Stimulated activated CD8-positive, alpha-beta memory T cell treated with anti-CD3 and anti-CD28 coated beads, Interleukin-7, amount 100 ng/mL, for 24 hours (primary cell): Measurements from ENCODE around the gene PACC1.
"Not testable (repeated sequence)": the region's sequence is repeated elsewhere in the genome, so short reads cannot be mapped to it uniquely, and the experiment has no call there.

ENCODE experiments used
- DNase-seq: peaks from one replicate; pipeline ENCODE4 v3.0.0-alpha.2; 2020; ENCODE audit warnings: low read depth

Gene PACC1

DNA sequence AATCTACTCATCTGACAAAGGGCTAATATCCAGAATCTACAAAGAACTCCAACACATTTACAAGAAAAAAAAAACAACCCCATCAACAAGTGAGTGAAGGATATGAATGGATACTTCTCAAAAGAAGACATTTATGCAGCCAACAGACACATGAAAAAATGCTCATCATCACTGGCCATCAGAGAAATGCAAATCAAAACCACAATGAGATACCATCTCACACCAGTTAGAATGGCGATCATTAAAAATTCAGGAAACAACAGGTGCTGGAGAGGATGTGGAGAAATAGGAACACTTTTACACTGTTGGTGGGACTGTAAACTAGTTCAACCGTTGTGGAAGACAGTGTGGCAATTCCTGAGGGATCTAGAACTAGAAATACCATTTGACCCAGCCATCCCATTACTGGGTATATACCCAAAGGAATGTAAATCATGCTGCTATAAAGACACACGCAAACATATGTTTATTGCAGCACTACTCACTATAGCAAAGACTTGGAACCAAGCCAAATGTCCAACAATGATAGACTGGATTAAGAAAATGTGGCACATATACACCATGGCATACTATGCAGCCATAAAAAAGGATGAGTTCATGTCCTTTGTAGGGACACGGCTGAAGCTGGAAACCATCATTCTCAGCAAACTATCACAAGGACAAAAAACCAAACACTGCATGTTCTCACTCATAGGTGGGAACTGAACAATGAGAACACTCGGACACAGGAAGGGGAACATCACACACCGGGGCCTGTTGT is 18.8 kb downstream of the PACC1 start:
- DNase-seq = not testable (repeated sequence)

DNA sequence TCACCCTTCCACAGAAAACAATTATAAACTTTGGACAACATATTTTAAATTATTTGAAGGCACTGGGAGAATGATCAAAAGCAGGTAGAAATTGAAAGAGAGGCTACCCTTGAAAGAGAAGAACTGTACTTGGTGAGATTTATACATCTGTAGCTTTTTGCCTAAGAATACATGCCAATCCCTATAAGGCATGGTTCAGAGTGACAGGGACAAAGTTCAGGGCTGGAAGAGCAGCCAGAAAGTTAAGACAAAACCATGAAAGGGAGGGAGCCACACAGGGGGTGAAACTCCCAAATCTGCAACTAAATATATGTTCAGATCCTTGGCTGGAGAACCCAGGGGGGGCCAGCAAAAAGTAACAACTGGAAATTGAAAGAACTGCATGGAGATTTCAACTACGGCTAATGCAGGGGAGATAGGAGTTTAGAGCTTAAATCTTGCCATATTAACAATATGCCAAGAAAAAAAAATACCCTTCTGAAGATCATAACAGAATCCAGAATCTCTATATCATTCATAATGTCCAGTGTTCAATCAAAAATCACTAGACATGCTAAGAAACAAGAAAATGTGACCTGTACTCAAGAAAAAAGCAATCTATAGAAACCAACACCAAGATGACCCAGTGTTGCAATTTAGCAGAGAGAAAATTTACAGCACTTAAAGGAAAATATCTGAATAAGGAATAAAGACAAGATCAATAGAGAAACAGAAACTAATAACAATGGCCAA is 25.5 kb downstream of the PACC1 start:
- DNase-seq = no peak

DNA sequence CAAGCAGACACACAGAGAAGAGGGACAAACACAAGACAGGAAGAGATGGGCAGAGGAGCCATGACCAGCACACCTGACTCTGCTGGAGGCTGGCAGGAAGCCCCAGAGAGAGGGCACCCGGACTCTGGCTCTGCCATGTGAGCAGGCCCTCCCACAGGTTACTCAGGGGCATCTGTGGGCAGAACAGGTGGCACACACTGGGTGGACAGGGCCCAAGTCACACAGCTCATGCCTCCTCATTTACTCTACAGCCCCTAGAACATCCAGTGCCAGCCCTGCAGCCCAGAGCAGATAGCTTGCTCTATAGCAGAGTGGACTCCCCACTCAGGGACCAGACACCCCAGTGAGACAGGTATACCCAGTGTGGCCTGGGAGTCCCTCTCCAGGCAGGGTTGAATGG is 28.7 kb downstream of the PACC1 start:
- DNase-seq = no peak

DNA sequence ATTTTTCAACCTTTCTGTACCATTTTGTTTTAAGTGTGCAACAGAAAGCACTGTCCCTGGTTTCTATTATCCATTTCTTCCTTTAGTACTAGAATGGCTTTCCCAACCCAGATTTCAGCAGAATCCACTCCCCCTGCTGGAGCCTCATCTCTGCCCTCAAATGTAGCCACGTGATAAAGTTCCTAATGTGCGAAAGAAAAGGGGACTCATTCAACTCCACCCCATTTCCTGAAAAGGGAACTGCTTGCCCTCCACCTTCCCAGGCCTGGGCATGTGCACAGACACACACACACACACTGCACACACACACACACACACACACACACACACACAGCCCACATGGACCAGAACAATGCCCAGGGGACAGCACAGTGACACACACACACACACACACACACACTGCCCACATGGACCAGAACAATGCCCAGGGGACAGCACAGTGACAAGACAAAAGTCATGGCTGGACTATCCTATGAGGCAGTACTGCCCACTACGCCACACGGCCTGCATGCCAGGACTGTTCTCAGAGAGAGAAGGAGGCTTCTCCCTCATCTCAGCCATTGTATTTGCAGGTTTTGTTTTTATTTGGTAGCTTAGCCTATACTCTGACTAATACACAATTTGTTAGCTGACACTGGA is 33.2 kb downstream of the PACC1 start:
- DNase-seq = no peak

DNA sequence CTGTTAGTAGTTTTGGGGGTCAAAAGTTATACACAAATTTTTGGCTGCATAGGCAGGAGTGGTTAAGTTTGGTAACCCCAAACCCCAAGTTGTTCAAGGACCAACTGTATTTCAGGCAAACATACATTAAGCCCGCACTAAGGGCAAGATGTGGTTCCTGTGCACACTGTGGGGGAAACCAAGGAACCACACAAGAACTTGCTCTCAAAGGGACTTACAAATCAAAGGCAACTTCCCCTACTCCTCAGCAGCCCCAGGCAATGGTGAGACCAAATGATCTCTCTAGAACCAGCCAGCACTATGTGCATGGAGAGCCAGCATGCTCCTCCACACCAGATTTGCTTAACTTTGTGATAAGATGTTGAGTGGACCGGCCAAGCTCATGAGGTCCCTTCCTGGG is 35.3 kb downstream of the PACC1 start:
- DNase-seq = no peak

GRCh38 chr1:212377644-212378043 is 37.0 kb downstream of the PACC1 start:
- no peak for DNase-seq

DNA sequence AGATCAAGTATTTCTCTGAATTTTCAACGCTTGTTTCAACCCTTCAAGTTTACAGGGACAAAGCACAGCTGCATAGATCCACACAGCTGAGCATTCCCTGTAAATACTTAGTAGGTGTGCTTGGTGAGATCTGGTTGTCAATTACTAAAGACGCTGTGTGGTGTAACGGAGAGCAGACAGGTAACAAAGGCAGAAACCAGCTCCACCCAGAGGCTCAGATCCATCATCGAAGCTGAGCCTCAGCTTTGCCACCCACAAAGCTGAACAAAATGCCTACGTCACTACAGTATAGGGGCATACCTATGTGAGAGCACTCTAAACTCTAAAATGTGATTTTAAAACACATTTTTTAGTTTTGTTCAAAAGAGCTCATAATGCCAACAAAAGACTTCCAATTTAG is 38.7 kb downstream of the PACC1 start:
- no peak for DNase-seq

DNA sequence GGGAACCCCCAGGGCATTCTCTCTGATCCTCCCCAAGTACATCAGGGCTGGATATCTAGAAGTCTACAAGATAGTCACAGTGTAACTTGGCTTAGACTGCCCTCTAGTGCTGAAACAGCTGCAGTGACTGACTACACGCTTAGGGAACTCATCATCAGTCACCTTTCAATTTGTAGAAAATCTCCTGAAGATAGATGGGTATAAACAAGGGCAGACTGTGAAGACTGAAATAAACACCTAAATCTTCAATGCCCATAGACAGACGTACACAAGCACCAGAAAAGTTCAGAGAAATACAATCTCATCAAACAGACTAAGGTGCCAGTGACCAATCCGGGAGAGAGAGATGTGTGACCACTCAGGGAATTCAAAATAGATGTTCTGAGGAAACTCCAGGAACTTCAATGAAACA is 46.6 kb downstream of the PACC1 start:
- no peak for DNase-seq

DNA sequence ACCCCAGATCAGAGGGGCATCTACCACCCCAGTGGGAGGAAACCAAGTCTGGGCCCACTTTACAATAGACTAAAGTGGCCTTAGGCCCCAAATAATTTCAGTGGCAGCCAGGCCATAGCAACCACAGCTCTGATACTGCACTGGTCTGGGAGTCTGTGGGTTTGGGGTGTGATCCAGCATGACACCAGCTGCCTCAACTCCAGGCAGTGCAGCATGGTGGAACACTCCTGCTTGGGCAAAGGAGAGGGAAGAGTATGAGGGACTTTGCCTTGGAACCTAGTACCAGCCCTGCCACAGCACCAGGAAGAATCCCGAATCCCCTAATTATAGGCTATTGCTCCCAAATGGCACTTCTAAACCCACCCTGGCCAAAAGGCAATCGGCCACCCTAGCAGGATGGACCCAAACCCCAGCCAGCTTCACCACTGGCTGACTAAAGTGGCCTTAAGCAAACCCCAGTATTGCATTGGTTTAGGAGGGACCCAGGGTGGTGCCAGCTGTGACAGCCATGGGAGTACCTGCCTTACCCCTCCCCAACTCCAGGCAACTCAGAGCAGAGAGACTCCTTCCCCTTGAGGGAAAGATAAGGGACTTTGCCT is 47.1 kb downstream of the PACC1 start:
- DNase-seq = no peak

DNA sequence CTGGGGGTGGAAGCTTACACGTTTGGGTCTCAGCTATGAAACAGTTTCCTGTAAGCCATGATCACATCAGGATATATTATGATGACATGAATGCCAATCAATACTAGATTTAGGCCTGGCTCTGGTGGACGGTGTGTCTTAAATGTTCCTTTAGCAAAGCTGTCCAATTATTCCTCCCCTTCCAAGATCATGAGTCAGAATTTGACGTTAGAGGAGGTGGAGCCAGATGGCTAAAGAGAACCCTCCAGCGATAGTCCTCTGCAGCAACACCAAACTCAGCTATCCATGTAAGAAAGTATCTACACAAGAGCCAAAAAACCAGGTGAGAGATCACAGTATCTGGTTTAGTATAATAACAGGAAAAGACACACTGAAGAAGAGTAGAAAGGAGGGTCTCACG is 47.8 kb downstream of the PACC1 start:
- DNase-seq = no peak

GRCh38 chr1:212364985-212365384 is 49.7 kb downstream of the PACC1 start:
- DNase-seq = no peak

- no peak for DNase-seq
These were observed 54.7 kb downstream of the PACC1 start for GRCh38 chr1:212359794-212360479.

DNA sequence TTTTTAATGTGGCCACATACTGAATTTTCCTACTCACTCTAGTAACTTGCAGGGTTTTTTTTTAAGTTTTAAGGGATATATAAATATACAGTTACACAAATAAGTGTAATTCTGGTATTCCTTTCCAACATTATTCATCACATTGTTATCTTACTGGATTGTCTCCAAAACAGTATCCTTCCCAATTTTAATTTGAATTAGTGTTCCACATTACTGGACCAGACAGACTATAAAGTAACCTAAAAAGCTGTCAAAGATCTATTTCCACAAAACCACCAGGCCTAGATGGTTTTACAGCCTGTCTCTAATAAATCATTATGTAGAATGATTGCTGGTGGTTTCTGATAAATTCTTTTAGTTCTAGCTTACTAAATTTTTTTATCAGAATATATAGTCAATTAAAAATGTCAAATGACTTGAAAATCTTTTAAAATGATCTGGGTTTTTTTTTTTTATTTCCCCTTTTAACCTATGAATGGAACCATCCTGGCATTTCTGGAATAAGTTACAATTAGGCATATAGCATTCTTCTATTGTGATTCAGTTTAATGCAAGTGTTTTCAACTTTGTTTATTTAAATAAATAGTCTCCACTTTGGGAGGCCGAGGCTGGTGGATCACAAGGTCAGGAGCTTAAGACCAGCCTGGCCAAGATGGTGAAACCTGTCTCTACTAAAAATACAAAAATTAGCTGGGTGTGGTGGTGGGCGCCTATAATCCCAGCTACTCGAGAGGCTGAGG is 59.3 kb downstream of the PACC1 start:
- no peak for DNase-seq

DNA sequence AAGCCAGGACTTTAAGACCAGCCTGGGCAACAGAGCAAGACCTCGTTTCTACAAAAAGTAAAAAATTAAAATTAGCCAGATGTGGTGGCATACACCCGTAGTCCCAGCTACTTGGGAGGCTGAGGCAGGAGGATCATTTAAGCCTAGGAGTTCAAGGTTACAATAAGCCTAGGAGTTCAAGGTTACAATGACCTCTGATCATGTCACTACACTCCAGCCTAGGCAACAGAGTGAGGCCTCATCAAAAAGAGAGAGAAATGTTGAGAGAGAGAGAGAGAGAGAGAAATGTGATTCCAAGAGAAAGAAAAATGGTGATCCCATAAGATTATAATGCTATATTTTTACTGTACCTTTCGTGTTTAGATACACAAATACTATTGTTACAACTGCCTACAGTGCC is 60.2 kb downstream of the PACC1 start:
- DNase-seq = no peak

DNA sequence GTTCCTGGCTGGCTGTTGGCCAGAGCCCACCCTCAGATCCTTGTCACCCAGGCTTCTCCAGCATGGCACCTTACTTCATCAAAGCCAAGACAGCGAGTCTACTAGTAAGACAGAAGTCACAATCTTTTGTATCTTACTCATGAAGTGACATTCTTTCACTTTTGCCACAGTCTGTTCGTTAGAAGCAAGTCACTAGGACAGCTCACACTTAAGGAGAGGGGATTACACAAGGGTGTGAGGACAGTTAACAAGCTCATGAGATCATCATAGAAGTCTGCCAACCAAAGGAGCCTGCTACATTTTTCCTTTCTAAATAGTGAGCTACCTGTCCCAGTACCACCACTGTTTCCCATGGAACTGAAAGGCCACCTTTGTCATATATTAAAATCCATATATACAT is 61.5 kb downstream of the PACC1 start:
- no peak for DNase-seq

DNA sequence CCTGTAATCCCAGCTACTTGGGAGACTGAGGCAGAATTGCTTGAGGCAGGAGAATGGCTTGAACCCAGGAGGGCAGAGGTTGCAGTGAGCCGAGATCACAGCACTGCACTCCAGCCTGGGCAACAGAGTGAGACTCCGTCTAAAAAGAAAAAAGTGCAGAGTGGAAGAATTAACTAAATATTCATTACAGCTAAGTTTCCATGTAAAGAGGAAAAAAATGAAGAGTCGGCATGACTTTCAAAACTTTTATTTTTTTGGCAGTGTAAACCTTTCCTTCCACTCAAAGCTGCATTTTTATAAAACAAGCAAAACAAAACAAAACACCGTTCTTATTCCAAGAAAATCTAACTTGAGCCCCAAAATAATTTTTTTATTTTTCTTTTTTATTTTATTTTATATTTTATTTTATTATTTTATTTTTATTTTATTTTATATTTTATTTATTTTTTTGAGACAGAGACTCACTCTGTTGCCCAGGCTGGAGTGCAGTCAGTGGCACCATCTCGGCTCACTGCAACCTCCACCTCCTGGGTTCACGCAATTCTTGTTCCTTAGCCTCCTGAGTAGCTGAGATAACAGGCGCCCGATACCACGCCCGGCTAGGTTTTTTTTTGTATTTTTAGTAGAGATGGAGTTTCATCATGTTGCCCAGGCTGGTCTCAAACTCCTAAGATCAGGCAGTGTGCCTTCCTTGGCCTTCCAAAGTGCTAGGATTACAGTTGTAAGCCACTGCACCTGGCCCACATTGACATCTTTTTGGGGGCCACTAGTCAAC is 62.9 kb downstream of the PACC1 start:
- no peak for DNase-seq

DNA sequence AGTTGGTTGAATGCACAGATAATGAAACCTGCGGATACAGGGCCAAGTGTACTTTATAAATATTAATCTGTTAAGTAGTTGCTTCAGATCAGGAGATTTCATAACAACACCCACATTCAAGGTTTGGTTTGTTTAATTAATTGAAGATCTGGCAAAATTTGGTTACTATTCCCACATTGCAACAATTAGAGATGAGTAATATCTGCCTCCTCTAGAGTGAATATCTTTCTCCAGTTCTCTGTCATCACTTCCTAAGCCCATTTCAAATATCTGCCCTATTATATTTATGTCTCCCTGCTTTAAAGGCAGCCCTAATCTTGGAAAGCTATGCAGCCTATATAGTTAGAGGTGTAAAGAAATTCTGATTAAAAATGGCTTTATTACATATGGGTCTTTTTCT is 68.1 kb downstream of the PACC1 start:
- DNase-seq = no peak

GRCh38 chr1:212344905-212345304 is 69.8 kb downstream of the PACC1 start:
- no peak for DNase-seq

- no peak for DNase-seq
These were observed 73.6 kb downstream of the PACC1 start for GRCh38 chr1:212341090-212341489.

- no peak for DNase-seq
These were observed 85.6 kb downstream of the PACC1 start for GRCh38 chr1:212329105-212329504.

- no peak for DNase-seq
These were observed 86.4 kb downstream of the PACC1 start for GRCh38 chr1:212328248-212328647.
